A549 (cell line): Measurements from ENCODE around the gene ADD3. TPM values are rescaled to one million over a fixed set of nuclear protein-coding genes. Genes with fewer than 3 reads are reported as not detected.

Source experiments
- ATAC-seq, 2 experiments: fragments of 200-7000 bp in 1 of 2; fragments of >200 bp in 1 of 2; cut with Nextera tagmentation in 1 of 2; cut with Tn5 transposase in 1 of 2; 3 replicates each; pipeline versions ENCODE4 v1.8.0 to v1.9.1; 2018 to 2020; ENCODE audit warnings: mild to moderate bottlenecking in 1 of 2, moderate library complexity in 1 of 2
- CTCF ChIA-PET: fragments of 300-600 bp; sonication (Branson Sonifier 250); formaldehyde crosslinking; extraction: SDS; loops from one replicate; lab custom pipeline; 2021; ENCODE audit warnings: antibody characterized with exemption, inconsistent platforms; lab: Yijun Ruan, JAX
- POLR2A ChIA-PET: fragments of 350-600 bp; formaldehyde crosslinking; extraction: SDS; loops from one replicate; lab custom pipeline; 2021; ENCODE audit warnings: antibody characterized with exemption, inconsistent platforms; lab: Yijun Ruan, JAX
- DNase-seq, 2 experiments: peaks; one replicate each; pipeline versions ENCODE4 v3.0.0 to v3.0.0-alpha.2; 2011 to 2016; ENCODE audit warnings: low read depth in 1 of 2, low spot score in 1 of 2
- FAIRE-seq: peaks from 2 replicates; lab custom pipeline; 2011; peaks lifted over from hg19 to GRCh38; lab: Jason Lieb, UNC
- H3K27ac ChIP-seq, 2 experiments: fragments of >200 bp; sonication (Bioruptor Twin); formaldehyde crosslinking; 3 replicates each; pipeline ENCODE4 v1.5.1; 2016 to 2017
- H3K4me1 ChIP-seq: fragments of >200 bp; sonication (Bioruptor Twin); formaldehyde crosslinking; 3 replicates; pipeline ENCODE4 v1.6.1; 2016
- H3K4me2 ChIP-seq: fragments of >200 bp; sonication (Bioruptor Twin); formaldehyde crosslinking; 3 replicates; pipeline ENCODE4 v1.6.1; 2016
- H3K4me3 ChIP-seq: fragments of >200 bp; sonication (Bioruptor Twin); formaldehyde crosslinking; 3 replicates; pipeline ENCODE4 v1.5.1; 2016
- H3K9me3 ChIP-seq: fragments of >200 bp; sonication (Bioruptor Twin); formaldehyde crosslinking; 3 replicates; pipeline ENCODE4 v1.6.1; 2016
- ATOH8 ChIP-seq: fragments of 250-450 bp; sonication (Bioruptor Pico); IDR thresholded peaks from 2 replicates; pipeline ENCODE4 v1.5.0; 2020; ENCODE audit warnings: low read depth, mild to moderate bottlenecking, moderate library complexity
- BCL3 ChIP-seq: fragments of >200 bp; sonication (Bioruptor Twin); formaldehyde crosslinking; IDR thresholded peaks from 3 replicates; pipeline ENCODE4 v1.6.1; 2016
- CBX2 ChIP-seq: fragments of 200-600 bp; sonication (generic); IDR thresholded peaks from 2 replicates; pipeline ENCODE4 v1.6.1; 2016; ENCODE audit warnings: low read depth, mild to moderate bottlenecking, borderline replicate concordance
- CEBPB ChIP-seq, 2 experiments: fragments of >200 bp in 1 of 2; sonication (Bioruptor Twin) in 1 of 2; formaldehyde crosslinking in 1 of 2; IDR thresholded peaks; 2 replicates each; pipeline ENCODE4 v1.6.1; 2012 to 2016
- CHD4 ChIP-seq: fragments of 200-600 bp; sonication (generic); IDR thresholded peaks from 2 replicates; pipeline ENCODE4 v1.6.1; 2016; ENCODE audit warnings: antibody characterized with exemption, mild to moderate bottlenecking, borderline replicate concordance
- E2F6 ChIP-seq: IDR thresholded peaks from 2 replicates; pipeline ENCODE4 v1.6.1; 2012; ENCODE audit warnings: low read depth, borderline replicate concordance
- EP300 ChIP-seq, 2 experiments: fragments of >200 bp; sonication (Bioruptor Twin); formaldehyde crosslinking; IDR thresholded peaks; 2 replicates in 1 of 2; 3 replicates in 1 of 2; pipeline ENCODE4 v1.6.1; 2016 to 2017
- ESRRA ChIP-seq: fragments of 150-350 bp; IDR thresholded peaks from 2 replicates; pipeline ENCODE4 v1.6.1; 2014; ENCODE audit warnings: mild to moderate bottlenecking, low read length, borderline replicate concordance
- FOXS1 ChIP-seq: fragments of 250-450 bp; sonication (Bioruptor Pico); IDR thresholded peaks from 2 replicates; pipeline ENCODE4 v1.5.0; 2020; ENCODE audit warnings: mild to moderate bottlenecking, moderate library complexity
- HEYL ChIP-seq: fragments of 250-450 bp; sonication (Bioruptor Pico); IDR thresholded peaks from 2 replicates; pipeline ENCODE4 v1.8.0; 2021; ENCODE audit warnings: mild to moderate bottlenecking, moderate library complexity
- JUNB ChIP-seq: fragments of >200 bp; sonication (Bioruptor Twin); formaldehyde crosslinking; IDR thresholded peaks from 2 replicates; pipeline ENCODE4 v1.6.1; 2016
- MAFK ChIP-seq: fragments of 450-650 bp; IDR thresholded peaks from 2 replicates; pipeline ENCODE4 v1.6.1; 2014; ENCODE audit not compliant: partially characterized antibody
- NFE2L2 ChIP-seq: fragments of 150-350 bp; conservative IDR thresholded peaks from 2 replicates; pipeline ENCODE4 v1.6.1; 2014; ENCODE audit warnings: low read length
- REST ChIP-seq: fragments of 200-600 bp; sonication (generic); IDR thresholded peaks from 2 replicates; pipeline ENCODE4 v1.6.1; 2016; ENCODE audit warnings: antibody characterized with exemption, mild to moderate bottlenecking, moderate library complexity
- RNF2 ChIP-seq: fragments of 200-600 bp; sonication (generic); IDR thresholded peaks from 2 replicates; pipeline ENCODE4 v1.6.1; 2016; ENCODE audit warnings: low read depth, mild to moderate bottlenecking, antibody characterized with exemption, moderate library complexity, borderline replicate concordance
- TP53 ChIP-seq: fragments of 250-450 bp; sonication (Bioruptor Pico); IDR thresholded peaks from 2 replicates; pipeline ENCODE4 v1.5.0; 2021; ENCODE audit warnings: mild to moderate bottlenecking, moderate library complexity
- ZNF302 ChIP-seq: fragments of 250-450 bp; sonication (Bioruptor Pico); IDR thresholded peaks from 2 replicates; pipeline ENCODE4 v1.9.0; 2021; ENCODE audit warnings: inconsistent platforms, mild to moderate bottlenecking, moderate library complexity
- WGBS: methylation state at CpG from one replicate; pipeline ENCODE4 v1.1.6; 2017; ENCODE audit errors: missing lambda C conversion rate; 5-methylcytosine and 5-hydroxymethylcytosine counted together
- polyA plus RNA-seq, 4 experiments: library from polyadenylated mRNA; depleted of rRNA in 3 of 4; stranded (reverse); fragments of >200 nt; fragmentation: RNase III in 1 of 4; extraction: RNeasy Plus Mini Kit Qiagen cat#74134 plus additional on column Dnase treatment in 1 of 4; gene quantifications; 2 replicates in 3 of 4; 3 replicates in 1 of 4; pipeline ENCODE4 v1.2.3, GENCODE V29; 2011 to 2017

Gene ADD3
- polyA plus RNA-seq, 2 of the 4 experiments (the other 2 are of a cell fraction): 9.8 to 48.2 TPM

GRCh38 chr10:110034596-110034995 is 26.8 kb downstream of the ADD3 start:
- no peak overlapping the region for H3K4me3 ChIP-seq
- TF ChIP-seq ESRRA (no peak), ATOH8 (CRISPR knock-in tag) (no peak)
- ATAC-seq: no peak
- DNase-seq: no peak
- H3K4me1 ChIP-seq: no peaks in the 10 kb centered on the region
- H3K27ac ChIP-seq: no peak overlapping the region
- 66% methylated on average over 2 of the region's 2 CpGs for WGBS
- no peaks in the 10 kb centered on the region for H3K9me3 ChIP-seq
- H3K4me2 ChIP-seq: no peak overlapping the region
- CTCF ChIA-PET: interaction anchor here (0.6 kb wide), 1 partner anchor 9 kb away, joined by 3 read pairs; no protein-coding TSS in a partner anchor
- no peak for FAIRE-seq
- POLR2A ChIA-PET: no interaction called here

- no peak overlapping the region for H3K4me2 ChIP-seq
- no peak for ATAC-seq
- H3K27ac ChIP-seq: no peak overlapping the region
- no peak for DNase-seq
- H3K4me3 ChIP-seq: no peak overlapping the region
- TF ChIP-seq MAFK (peak; percentile 90), E2F6 (no peak)
- FAIRE-seq: no peak
- CTCF ChIA-PET: interaction anchor here (0.6 to 1.3 kb wide), 3 partner anchors 9 to 125 kb away, joined by 3 to 4 read pairs (median 4); no protein-coding TSS in a partner anchor
- H3K9me3 ChIP-seq: no peaks in the 10 kb centered on the region
- POLR2A ChIA-PET: no interaction called here
- 84% methylated on average over 9 of the region's 9 CpGs for WGBS
- no peaks in the 10 kb centered on the region for H3K4me1 ChIP-seq
Observed at GRCh38 chr10:110035070-110035921, 27.5 kb downstream of the ADD3 start.

- Histone ChIP-seq H3K4me2 (no peak overlapping the region), H3K4me3 (no peak overlapping the region), H3K4me1 (peaks cover 7% of the 10 kb centered on the region; the same call in 2 of the 3 replicates), H3K27ac (no peak overlapping the region)
- CTCF ChIA-PET: interaction anchor here (0.6 to 1.3 kb wide), 2 partner anchors 24 to 80 kb away, joined by 3 to 4 read pairs; no protein-coding TSS in a partner anchor
- DNase-seq: no peak
- TF ChIP-seq CHD4: no peak
- TF ChIP-seq HEYL (CRISPR knock-in tag): no peak
- no peak for TF ChIP-seq JUNB
- TF ChIP-seq CBX2: no peak
- TF ChIP-seq EP300 (IDR thresholded peaks at IDR 0.05): no peak
- TF ChIP-seq RNF2: no peak
- no peak for TF ChIP-seq ZNF302 (CRISPR knock-in tag)
- TF ChIP-seq NFE2L2: no peak
- no peak for TF ChIP-seq BCL3
- TF ChIP-seq TP53 (CRISPR knock-in tag): no peak
- TF ChIP-seq REST: no peak
- no peak for TF ChIP-seq CEBPB (IDR thresholded peaks at IDR 0.05)
- no peak for TF ChIP-seq FOXS1 (CRISPR knock-in tag)
- TF ChIP-seq, all 56 proteins: peak for 0
- POLR2A ChIA-PET: no interaction called here
- no peaks in the 10 kb centered on the region for H3K9me3 ChIP-seq
- 88% methylated on average over 3 of the region's 3 CpGs for WGBS
- FAIRE-seq (no peak), ATAC-seq (no peak)
Observed at GRCh38 chr10:110036640-110037039, 28.9 kb downstream of the ADD3 start.
